HG03280 (cell line): Measurements from ENCODE around the gene NPPA.

Experiments used
- ATAC-seq: cut with Tn5 transposase; IDR thresholded peaks from one replicate; pipeline ENCODE4 v1.9.1; 2021; ENCODE audit warnings: mild to moderate bottlenecking, moderate library complexity; ENCODE audit not compliant: unreplicated experiment

Gene NPPA

DNA sequence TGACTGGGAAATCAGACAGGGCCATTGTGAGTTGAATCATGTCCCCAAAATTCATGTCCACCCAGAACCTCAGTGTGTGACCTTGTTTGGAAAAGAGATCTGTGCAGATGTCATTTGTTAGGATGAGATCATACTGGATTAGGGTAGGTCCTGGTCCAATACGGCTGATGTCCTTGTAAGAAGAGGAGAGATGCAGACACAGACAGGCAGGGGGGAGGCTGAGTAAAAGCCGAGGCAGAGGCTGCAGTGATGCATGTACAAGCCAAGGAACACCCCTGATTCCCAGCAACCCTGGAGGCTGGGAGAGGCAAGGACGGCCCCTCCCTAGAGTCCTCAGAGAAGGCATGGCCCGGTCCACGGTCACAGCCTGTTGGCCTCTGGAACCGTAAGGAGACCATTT, 27.0 kb upstream of the NPPA start:
- no peak for ATAC-seq

DNA sequence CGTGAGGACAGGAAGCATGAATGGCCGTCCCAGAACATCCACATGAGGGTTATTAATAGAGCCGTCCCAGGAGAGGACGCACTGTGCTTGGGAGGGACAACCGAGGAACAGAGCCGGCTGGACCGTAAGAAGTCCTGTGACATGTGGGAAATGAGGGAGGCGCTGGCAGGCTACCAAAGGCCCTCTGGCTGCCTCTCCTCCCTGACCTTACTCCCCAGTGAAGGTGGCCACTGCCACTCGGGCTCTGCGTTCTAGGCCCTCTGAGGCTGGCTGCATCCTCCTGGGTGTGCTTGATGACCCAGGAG, 26.6 kb upstream of the NPPA start:
- no peak for ATAC-seq

DNA sequence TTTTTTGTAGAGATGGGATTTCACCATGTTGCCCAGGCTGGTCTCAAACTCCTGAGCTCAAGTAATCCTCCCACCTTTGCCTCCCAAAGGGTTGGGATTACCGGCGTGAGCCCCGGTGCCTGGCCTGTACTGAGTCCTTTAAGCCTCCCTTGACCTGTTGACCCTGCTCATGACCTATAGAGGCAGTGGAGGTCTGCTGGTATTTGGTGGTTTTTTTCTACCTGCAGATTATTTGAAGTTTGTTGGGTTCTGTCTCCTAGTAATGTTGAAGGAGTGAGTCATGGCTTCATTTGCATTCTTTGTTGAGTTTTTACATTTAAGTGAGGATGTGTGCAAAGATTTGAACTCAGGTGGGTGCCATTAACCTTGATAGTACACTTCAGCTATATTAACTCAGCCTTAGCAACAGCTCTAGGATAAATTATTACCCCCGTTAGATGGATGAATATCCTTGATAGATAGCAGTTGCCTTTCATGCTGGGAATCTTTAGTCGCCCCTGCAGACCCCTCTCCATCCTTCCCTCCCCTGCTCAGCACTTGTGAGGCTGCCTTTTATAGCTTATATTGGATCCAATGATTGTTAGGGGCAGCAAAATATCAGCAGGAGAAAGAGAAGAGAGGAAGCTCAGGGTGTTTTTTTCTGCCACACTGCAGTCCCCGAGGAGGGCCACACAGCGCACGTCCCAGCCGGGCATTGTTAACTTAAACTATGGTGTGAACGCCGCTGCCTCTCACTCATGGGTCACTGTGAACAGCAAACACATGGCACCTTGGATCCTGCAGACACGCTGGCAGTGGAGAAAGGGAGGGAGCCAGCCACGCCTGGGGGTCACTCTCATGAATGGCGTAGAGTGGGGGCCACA, 26.0 kb upstream of the NPPA start:
- no peak for ATAC-seq

DNA sequence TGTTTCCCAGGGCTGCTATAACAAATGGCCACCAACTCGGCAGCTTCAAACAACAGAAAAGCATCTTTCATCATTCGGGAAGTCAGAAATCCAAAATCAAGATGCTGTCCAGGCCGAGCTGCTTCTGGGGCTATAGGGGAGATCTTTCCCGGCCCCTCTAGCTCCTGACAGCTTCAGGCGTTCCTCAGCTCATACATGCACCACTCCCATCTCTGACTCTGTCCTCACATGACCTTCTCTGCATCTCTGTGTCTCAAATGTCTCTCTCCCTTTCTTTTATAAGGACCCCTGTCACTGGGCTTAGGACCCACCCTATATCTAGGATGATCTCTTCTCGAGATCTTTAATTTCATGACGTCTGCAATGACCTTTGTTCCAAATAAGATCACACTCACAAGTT, 25.0 kb upstream of the NPPA start:
- no peak for ATAC-seq

DNA sequence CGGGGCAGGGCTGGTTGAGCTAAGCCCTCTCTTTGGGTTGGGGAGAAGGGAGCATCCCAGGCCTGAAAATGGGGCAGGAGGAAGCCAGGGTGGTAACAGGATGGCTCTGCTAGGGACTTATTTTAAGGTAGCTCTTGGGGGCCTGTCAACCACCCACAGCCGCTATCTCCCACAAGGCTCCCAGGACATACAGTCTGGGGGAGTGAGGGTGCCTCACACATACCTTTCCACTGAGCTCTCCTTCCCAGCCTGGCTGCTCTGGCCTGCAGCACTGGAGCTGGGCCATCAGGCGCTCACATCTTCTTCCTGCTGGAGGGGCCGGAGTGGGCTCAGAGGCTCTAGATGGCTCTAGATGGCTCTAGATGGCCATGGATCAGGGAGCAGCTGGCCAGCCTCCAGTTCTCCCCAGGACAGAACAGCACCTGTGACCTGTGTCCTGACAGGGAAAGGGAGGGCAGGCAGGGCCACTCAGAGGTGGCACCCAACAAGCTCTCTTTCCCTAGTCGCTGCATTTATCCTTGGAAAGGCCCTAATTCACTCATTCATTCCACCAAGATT, 22.1 kb upstream of the NPPA start:
- ATAC-seq: no peak

DNA sequence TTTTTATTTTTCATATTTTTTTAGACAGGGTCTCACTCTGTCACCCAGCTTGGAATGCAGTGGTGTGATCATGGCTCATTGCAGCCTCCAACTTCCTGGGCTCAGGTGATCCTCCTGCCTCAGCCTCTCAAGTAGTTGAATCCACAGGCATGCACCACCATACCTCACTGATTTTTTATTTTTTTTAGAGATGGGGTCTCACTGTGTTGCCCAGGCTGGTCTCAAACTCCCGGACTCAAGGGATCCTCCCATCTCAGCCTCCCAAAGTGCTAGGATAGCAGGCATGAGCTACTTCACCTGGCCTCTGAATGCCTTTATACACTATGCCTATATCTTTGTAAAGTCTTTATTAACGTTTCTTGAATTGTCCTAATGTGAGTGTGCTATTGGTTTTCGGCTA, 21.5 kb upstream of the NPPA start:
- no peak for ATAC-seq

DNA sequence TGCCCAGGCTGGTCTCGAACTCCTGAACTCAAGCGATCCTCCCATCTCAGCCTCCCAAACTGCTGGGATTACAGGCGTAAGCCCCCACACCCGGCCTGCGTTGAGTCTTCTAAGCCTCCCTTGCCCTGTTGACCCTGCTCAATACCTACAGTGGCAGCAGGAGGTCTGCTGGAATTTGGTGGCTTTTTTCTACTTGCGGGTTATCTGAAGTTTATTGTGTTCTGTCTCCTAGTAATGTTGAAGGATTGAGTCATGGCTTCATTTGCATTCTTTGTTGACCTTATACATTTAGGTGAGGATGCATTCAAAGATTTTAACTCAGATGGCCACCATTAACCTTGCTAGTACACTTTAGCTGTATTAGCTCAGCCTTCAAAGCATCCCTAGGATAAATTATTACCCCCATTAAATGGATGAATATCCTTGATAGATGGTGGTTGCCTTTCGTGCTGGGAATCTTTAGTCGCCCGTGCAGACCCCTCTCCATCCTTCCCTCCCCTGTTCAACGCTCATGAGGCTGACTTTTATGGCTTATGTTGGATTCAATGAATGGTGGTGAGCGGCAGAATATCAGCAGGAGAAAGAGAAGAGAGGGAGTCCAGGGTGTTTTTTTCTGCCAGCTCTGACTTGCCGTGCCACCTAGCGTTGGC, 20.9 kb upstream of the NPPA start:
- ATAC-seq: no peak

DNA sequence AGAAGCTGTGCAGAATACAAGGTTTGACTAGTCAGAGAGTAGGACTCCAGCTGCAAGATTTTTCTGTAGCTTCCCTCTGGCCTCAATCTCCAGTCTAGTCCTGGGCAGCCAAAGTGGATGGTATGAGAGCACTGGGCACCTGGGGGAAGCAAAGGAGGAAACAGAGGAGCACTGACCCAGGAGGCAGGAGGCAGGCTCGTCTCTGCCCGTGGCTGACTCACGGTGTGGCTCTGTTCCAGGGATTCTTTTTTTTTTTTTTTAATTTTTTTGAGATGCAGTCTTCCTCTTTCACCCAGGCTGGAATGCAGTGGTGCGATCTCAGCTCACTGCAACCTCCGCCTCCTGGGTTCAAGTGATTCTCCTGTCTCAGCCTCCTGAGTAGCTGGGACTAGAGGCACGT, 15.3 kb upstream of the NPPA start:
- ATAC-seq: no peak

DNA sequence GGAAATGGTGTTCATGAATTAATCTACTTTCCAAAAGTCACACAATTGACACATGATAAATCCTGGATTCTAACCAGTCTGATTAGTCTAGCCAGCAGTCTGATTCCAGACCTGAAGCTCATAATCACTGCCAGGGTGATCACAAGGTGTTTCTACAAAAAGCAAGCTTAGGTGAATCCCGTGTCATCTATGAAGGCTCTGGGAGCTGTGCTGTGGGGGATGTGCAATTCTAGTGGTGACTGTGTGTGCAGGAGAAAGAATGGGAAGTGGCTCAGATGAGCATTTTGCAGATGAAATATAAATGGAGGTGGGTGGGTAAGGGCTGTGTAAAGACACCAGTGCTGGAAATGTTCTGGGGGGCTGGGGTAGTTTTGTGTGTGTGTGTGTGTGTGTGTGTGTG, 13.0 kb upstream of the NPPA start:
- no peak for ATAC-seq

DNA sequence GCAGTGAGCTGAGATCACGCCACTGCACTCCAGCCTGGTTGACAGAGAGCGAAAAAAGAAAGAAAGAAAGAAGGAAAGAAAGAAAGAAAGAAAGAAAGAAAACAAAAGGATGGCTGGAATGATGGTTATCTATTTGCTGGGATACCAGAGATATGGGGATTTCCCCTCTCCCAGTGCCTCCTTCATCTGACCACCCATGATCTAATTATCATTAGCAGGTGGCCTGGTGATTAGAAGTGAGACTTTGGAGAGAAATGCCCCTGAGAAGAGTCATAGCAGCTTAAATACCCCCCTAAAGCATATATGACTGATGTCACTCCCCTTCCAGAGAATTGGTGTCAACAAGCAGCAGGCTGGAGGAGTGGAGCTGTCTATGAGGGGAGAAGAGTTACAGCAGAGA, 12.5 kb upstream of the NPPA start:
- ATAC-seq: no peak

DNA sequence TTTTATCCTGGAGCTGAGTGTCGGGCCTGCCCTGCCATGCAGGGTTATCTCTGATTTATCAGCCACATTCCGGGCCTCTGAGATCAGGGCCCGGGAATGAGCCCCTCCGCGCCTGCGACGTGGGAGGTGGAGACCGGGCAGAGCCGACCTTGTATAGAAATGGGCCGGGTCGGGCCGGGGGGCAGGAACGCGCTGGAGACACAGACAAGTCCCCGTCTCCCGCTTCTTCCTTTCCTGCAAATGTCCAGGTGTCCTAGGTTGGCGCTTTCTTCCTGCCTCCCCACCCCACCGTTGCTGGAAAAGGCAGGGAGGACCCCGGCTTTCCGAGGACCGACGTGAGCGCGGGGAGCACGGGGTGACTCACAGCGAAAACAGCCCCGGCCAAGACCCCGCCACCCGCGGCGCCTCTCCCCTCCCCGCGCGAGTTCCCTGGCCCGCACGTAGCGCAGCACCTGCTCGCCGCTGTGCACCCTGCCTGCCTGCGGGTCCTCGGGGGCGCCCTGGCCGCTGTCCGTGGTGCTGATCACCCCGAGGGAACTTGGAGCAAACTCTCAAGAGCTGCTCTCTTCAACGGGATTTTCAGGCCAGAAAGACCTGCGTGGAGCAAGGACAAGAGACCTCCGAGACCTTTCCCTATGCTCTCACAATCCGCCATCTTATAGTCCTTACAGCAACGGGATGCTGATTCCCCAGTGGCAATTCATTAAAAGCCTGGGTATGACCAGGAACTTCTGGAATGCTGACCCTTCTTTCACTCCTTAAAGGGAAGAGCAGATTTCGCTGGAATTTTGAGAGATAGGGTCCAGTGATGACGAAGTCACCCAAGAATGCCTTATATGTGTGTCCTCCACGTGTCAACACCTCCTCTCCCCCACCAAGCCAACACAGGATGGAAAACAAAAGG, 11.6 kb upstream of the NPPA start:
- ATAC-seq: no peak

DNA sequence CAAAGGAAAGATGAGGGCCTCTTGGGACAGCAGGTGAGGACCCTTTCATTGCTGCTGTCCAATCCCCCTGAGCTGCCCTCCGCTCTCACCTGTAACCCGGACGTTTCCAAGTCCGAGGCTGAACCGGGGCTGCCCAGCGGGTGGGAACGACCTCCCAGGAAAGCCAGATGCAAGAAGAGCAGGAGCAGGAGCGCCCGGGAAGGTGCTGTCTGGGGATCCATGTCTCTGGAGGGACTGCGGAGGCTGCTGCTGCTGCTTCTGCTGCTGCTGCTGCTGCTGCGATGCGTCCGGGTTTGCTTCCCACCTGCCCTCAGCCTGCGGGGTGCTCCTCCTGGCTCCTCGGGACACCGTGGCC, 11.0 kb upstream of the NPPA start, which contains the start of gene NPPB:
Gene NPPB (minus strand): TSS at position 333 of the 355 bp plus-strand sequence. CDS start 112 bp downstream, at position 221.
- no peak for ATAC-seq

DNA sequence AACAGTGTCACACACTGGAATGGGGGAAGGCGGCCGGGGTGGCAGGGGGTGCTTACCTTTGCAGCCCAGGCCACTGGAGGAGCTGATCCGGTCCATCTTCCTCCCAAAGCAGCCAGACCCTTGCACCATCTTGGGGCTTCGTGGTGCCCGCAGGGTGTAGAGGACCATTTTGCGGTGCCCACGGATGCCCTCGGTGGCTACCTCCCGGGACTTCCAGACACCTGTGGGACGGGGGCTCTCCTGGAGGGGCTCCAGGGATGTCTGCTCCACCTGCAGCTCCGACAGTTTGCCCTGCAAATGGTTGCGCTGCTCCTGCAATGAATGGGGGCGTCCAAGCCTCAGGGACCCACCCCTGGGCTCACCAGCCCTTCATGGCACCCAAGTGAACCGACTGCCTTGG, 10.6 kb upstream of the NPPA start:
- no peak for ATAC-seq

DNA sequence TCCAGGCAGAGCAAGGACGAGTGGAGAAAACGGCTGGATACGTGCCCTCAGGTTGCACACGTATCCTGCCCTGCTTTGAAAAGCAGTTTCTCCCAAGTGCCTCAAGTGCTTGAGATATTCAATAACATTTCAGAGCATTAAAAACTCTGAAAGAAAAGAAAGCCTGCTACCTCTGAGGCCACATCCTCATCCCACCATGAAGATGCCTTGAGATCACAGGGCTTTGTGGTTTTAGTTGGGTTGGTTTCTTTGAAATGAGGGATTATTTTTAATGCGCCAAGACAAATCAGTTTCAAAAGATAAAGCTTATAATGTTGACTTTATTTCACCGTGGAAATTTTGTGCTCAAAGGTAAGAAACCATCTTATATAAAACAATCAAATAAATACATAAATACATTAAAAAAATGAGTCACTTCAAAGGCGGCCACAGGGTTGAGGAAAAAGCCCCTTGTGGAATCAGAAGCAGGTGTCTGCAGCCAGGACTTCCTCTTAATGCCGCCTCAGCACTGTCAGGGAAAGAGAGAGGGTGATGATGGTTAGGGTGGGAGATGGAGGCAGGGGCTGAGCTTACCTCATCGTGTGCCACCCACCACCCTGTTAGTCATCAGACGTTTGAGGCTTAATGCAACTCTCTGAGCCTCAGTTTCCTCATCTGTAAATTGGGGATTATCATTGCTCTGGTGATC, 9.7 kb upstream of the NPPA start:
- ATAC-seq: no peak

DNA sequence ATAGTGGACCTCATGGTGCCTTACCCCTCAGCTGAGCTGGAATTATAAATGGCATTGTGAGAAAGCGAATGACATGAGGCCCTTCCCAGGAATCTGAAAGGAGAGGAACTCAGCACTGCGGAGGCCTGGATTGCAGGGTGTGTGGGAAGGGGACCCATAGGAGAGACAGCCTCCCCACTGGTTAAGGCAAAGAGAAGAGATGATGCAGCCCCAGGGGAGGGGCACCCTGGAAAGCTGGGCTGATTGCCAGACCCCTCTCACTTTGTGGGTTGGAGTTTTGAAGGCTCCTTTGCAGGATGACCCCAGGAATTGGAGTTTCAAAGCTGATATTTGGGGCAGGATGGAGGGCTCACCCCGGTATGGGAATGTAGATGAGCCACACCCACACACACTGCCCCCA, 9.1 kb upstream of the NPPA start:
- ATAC-seq: no peak

DNA sequence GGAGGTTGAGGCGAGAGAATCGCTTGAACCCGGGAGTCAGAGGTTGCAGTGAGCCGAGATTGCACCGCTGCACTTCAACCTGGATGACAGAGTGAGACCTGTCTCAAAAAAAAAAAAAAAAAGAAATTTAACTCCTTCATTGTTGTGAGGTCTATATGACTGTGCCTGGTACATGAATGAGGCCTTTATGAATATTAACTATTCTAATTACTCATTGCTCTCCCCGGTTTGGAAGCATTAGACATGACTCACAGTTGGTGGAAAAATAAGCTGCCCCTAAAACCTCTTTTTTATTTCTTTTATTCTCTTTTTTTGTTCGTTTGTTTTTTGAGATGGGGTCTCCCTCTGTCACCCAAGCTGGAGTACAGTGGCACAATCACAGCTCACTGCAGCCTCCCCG, 7.8 kb upstream of the NPPA start:
- ATAC-seq: no peak

DNA sequence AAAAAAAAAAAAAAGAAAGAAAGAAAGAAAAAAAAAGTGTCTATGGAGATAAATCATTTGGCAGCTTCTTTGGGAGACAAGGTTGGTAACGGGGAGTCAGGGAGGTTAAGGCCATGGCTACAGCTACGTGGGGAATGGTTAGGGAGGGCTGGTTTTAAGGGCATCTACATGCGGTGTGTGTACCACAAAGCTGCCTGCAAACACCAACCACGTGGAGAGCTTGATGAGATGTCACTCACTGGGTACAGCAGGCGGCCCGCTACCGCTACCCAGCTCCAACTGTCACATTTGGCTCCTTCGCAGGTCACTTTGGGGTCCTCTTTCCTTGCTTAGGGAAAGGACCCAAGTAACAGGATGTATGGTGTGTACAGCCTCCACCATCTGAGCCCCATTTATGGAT, 6.9 kb upstream of the NPPA start:
- no peak for ATAC-seq

DNA sequence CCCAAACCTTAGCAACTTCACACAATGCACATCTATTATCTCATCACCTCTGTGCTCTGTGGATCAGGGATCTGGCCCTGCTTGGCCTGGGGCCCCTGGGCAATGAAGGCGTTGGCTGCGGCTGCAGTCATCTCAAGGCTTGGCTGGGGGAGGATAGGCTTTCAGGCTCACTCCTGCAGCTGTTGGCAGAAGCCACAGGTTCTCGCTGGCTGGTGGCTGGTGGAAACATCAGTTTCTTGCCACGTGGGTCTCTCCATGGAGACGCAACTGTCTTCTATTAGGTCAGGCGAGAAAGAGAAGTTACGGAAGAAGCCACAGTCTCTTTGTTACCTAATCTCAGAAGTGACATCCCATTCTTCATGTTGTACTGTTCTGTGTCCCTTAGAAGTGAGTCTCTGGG, 3.6 kb upstream of the NPPA start:
- no peak for ATAC-seq

DNA sequence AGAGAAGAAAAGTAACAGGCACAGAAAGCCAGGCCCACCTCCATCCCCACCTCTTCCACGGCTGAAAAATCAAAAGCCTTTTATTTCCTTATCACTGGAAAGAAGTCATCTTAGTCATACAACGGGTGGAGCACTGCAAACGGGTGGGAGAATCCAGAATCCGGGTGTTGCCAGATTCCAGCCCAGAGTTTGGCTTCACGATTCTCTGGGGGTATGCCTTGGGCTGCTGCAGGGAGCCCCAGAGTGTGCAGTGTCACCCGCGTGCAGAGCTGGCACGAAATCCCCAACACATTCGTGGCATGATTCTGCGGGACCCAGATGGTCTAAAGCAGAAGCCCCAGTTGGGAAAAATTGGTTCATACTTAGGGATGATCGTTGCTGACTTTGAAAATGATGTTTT, 2.6 kb upstream of the NPPA start:
- no peak for ATAC-seq

DNA sequence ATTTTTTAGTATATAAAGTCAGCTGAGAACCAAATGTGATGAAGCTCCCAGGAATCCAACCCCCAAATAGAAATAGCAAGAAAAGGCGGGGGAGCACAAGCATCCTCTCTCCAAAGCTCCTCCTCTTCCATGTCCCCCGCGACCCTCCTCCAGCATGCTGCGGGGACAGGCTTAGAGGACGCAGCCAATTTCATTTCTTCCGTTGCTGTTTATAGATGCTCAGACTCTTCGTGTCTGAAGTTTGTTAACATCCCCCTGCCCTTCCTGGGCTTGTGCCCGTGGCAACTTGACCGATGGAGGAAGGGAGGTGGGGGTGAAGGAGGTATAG, 754 bp upstream of the NPPA start:
- no peak for ATAC-seq
